ENCODE measurements around the gene GRXCR2.

DNA sequence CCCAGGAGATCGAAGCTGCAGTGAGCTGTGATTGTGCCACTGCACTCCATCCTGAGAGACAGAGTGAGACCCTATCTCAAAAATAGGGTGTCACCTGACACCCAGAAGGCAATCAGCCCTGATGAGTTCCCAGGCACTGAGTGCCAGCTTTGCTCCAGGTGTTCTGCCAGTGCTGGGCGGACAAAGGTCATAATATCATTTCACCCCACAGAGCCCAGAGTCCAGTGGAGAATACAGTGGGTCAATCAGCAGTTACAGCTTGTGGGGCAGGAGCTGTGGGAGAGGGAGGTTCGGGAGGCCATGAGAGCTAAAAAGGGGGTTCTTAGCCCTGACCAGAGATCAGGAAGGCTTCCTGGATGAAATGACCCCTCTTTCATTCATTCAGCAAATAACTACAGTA is 39.2 kb upstream of the GRXCR2 start:
- TF ChIP-seq HOXA7 (CRISPR knock-in tag; IDR thresholded peaks at IDR 0.05), result no peak
- no peak for TF ChIP-seq USF2 (IDR thresholded peaks at IDR 0.05; ENCODE audit: low read depth, low read length)
- no peak for TF ChIP-seq USF2 (CRISPR knock-in tag; IDR thresholded peaks at IDR 0.05; ENCODE audit: borderline replicate concordance)
- no peak for TF ChIP-seq SMC3 (IDR thresholded peaks at IDR 0.05; ENCODE audit: low read length)
- TF ChIP-seq, protein P1, sequence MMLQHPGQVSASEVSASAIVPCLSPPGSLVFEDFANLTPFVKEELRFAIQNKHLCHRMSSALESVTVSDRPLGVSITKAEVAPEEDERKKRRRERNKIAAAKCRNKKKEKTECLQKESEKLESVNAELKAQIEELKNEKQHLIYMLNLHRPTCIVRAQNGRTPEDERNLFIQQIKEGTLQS (CRISPR knock-in tag; IDR thresholded peaks at IDR 0.05), result no peak
